Inflammatory macrophage treated with lipopolysaccharide for 4 hours (primary cell): ENCODE results near the gene DYNC1I1.

Experiments used
- DNase-seq: peaks from one replicate; pipeline ENCODE4 v3.0.0-alpha.2; 2020

DYNC1I1 gene

GRCh38 chr7:96033009-96033598, 260.8 kb downstream of the DYNC1I1 start:
- DNase-seq, result no peak

- no peak for DNase-seq
Observed at GRCh38 chr7:96034940-96035727, 262.8 kb downstream of the DYNC1I1 start.

GRCh38 chr7:96040250-96040772, 268.0 kb downstream of the DYNC1I1 start:
- DNase-seq, result no peak

GRCh38 chr7:96041171-96041570, 268.8 kb downstream of the DYNC1I1 start:
- DNase-seq, result no peak

GRCh38 chr7:96045181-96045580, 272.8 kb downstream of the DYNC1I1 start:
- DNase-seq, result no peak

GRCh38 chr7:96045919-96046318, 273.6 kb downstream of the DYNC1I1 start:
- DNase-seq, result no peak

GRCh38 chr7:96052289-96052688, 279.9 kb downstream of the DYNC1I1 start:
- DNase-seq, result no peak

GRCh38 chr7:96052860-96053470, 280.6 kb downstream of the DYNC1I1 start:
- no peak for DNase-seq

GRCh38 chr7:96055717-96056116, 283.4 kb downstream of the DYNC1I1 start:
- no peak for DNase-seq

- no peak for DNase-seq
Observed at GRCh38 chr7:96059075-96059474, 286.7 kb downstream of the DYNC1I1 start.

GRCh38 chr7:96061009-96061408, 288.7 kb downstream of the DYNC1I1 start:
- no peak for DNase-seq

GRCh38 chr7:96061844-96062243, 289.5 kb downstream of the DYNC1I1 start:
- DNase-seq, result no peak

- DNase-seq, result no peak
Observed at GRCh38 chr7:96067321-96067720, 295.0 kb downstream of the DYNC1I1 start.

GRCh38 chr7:96069401-96069800, 297.0 kb downstream of the DYNC1I1 start:
- DNase-seq, result no peak

- no peak for DNase-seq
Observed at GRCh38 chr7:96074871-96075270, 302.5 kb downstream of the DYNC1I1 start.

GRCh38 chr7:96075510-96076349, 303.4 kb downstream of the DYNC1I1 start:
- peak; percentile 23 for DNase-seq

- DNase-seq, result no peak
Observed at GRCh38 chr7:96076350-96076707, 304.0 kb downstream of the DYNC1I1 start.

- no peak for DNase-seq
Observed at GRCh38 chr7:96080027-96080426, 307.7 kb downstream of the DYNC1I1 start.

- no peak for DNase-seq
Observed at GRCh38 chr7:96084881-96085553, 312.7 kb downstream of the DYNC1I1 start.

- no peak for DNase-seq
Observed at GRCh38 chr7:96085953-96086352, 313.6 kb downstream of the DYNC1I1 start.

GRCh38 chr7:96088579-96088978, 316.2 kb downstream of the DYNC1I1 start:
- DNase-seq, result no peak

- DNase-seq, result no peak
Observed at GRCh38 chr7:96089511-96089910, 317.2 kb downstream of the DYNC1I1 start.

- DNase-seq, result no peak
Observed at GRCh38 chr7:96090756-96091155, 318.4 kb downstream of the DYNC1I1 start.
